Vagina (tissue), 2 donors: Measurements from ENCODE around the gene UNC13B.

ENCODE experiments used
- POLR2A ChIP-seq, 2 donors: fragments of 450-650 bp; IDR thresholded peaks; one replicate each; pipeline ENCODE4 v1.6.1; 2017; ENCODE audit warnings: antibody characterized with exemption in 2 of 2, mild to moderate bottlenecking in 2 of 2, moderate library complexity in 2 of 2
- TF ChIP-seq, protein P1 (sequence below), 3 experiments: fragments of 450-650 bp in 2 of 3; fragments of 200-600 bp in 1 of 3; sonication (generic) in 1 of 3; IDR thresholded peaks; one replicate each; pipeline ENCODE4 v1.5.1; 2017 to 2019; ENCODE audit warnings: antibody characterized with exemption in 3 of 3, mild to moderate bottlenecking in 2 of 3, moderate library complexity in 2 of 3

DNA sequence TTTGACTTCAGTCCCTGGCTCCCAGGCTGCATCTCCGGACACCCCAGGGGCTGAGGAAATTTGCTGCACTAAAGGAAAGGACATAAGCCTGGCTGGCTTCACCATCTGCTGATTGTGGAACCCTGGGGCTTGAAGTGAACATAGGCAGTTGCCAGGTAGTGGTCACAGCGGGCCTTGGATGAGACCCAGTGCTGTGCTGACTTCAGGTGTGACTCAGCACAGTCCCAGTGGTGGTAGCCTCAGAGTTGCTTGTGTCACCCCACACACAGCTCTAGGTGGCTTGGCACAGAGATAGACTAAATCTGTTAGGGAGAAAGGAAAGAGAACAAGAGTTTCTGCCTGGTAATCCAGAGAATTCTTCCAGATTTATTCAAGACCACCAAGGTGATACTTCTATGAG is 292.0 kb downstream of the UNC13B start:
- TF ChIP-seq, protein P1, sequence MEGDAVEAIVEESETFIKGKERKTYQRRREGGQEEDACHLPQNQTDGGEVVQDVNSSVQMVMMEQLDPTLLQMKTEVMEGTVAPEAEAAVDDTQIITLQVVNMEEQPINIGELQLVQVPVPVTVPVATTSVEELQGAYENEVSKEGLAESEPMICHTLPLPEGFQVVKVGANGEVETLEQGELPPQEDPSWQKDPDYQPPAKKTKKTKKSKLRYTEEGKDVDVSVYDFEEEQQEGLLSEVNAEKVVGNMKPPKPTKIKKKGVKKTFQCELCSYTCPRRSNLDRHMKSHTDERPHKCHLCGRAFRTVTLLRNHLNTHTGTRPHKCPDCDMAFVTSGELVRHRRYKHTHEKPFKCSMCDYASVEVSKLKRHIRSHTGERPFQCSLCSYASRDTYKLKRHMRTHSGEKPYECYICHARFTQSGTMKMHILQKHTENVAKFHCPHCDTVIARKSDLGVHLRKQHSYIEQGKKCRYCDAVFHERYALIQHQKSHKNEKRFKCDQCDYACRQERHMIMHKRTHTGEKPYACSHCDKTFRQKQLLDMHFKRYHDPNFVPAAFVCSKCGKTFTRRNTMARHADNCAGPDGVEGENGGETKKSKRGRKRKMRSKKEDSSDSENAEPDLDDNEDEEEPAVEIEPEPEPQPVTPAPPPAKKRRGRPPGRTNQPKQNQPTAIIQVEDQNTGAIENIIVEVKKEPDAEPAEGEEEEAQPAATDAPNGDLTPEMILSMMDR (IDR thresholded peaks at IDR 0.05): no peak
- no peak for TF ChIP-seq POLR2A (IDR thresholded peaks at IDR 0.05)
